Kidney epithelial cell (primary cell): ENCODE measurements around the gene AUH. TPM values are rescaled to one million over a fixed set of nuclear protein-coding genes. Genes with fewer than 3 reads are reported as not detected.
A peak's percentile ranks its signal among the peaks of the same experiment; 100 is the strongest.

ENCODE experiments used
- DNase-seq: peaks from one replicate; pipeline ENCODE4 v3.0.0-alpha.2; 2010; ENCODE audit warnings: low read depth
- H3K27me3 ChIP-seq: 2 replicates; pipeline ENCODE4 v1.6.0; 2011; ENCODE audit warnings: low read length; ENCODE audit not compliant: control insufficient read depth, insufficient read depth
- H3K36me3 ChIP-seq: 2 replicates; pipeline ENCODE4 v1.5.1; 2011; ENCODE audit warnings: low read length; ENCODE audit not compliant: control insufficient read depth, insufficient read depth
- H3K4me3 ChIP-seq: 2 replicates; pipeline ENCODE4 v1.5.1; 2011; ENCODE audit warnings: low read depth, mild to moderate bottlenecking, control low read depth, low read length
- CTCF ChIP-seq: IDR thresholded peaks from 2 replicates; pipeline ENCODE4 v1.5.1; 2011; ENCODE audit warnings: mild to moderate bottlenecking, moderate library complexity, low read length, control low read depth, inconsistent platforms; ENCODE audit not compliant: insufficient read depth, poor library complexity, severe bottlenecking
- total RNA-seq: library from RNA; depleted of rRNA; stranded (reverse); fragments of >200 nt; gene quantifications from 2 replicates; pipeline ENCODE4 v1.2.3, GENCODE V29; 2015

AUH gene
- total RNA-seq, 1 donor from 2014 or later = 11.3 TPM

- no peak for TF ChIP-seq CTCF
- DNase-seq = no peak
- Histone ChIP-seq H3K36me3 (no peaks in the 10 kb centered on the region), H3K4me3 (peak overlapping the region; percentile 99), H3K27me3 (no peaks in the 10 kb centered on the region)
Observed at GRCh38 chr9:91360551-91361290, 997 bp downstream of the AUH start.

GRCh38 chr9:91359734-91360470 lies 1.8 kb downstream of the AUH start:
- DNase-seq = no peak
- no peak overlapping the region for H3K4me3 ChIP-seq

GRCh38 chr9:91359083-91359482 lies 2.6 kb downstream of the AUH start:
- DNase-seq = no peak
- no peak for TF ChIP-seq CTCF
- Histone ChIP-seq H3K27me3 (no peaks in the 10 kb centered on the region), H3K36me3 (no peaks in the 10 kb centered on the region), H3K4me3 (no peak overlapping the region)

More at GRCh38 chr9:91359734-91360470, 1.8 kb downstream of the AUH start:
- no peaks in the 10 kb centered on the region for H3K36me3 ChIP-seq
- H3K27me3 ChIP-seq = no peaks in the 10 kb centered on the region
- no peak for TF ChIP-seq CTCF

- H3K36me3 ChIP-seq = no peaks in the 10 kb centered on the region
- no peak for TF ChIP-seq CTCF
- no peaks in the 10 kb centered on the region for H3K27me3 ChIP-seq
- no peak for DNase-seq
- H3K4me3 ChIP-seq = no peak overlapping the region
Observed at GRCh38 chr9:91354881-91355280, 6.8 kb downstream of the AUH start.

- H3K4me3 ChIP-seq = no peak overlapping the region
- TF ChIP-seq CTCF = no peak
- H3K27me3 ChIP-seq = no peaks in the 10 kb centered on the region
- H3K36me3 ChIP-seq = no peaks in the 10 kb centered on the region
- DNase-seq = no peak
Observed at GRCh38 chr9:91349115-91349555, 12.6 kb downstream of the AUH start.
